Activated naive CD8-positive, alpha-beta T cell treated with anti-CD3 and anti-CD28 coated beads, Interleukin-2, amount 50 U/mL, for 16 hours (primary cell): ENCODE results near the gene GMCL2.

Source experiments
- DNase-seq: peaks from one replicate; pipeline ENCODE4 v3.0.0-alpha.2; 2020; ENCODE audit warnings: low read depth, low spot score

The GMCL2 gene

GRCh38 chr5:178143901-178144300 lies 43.3 kb downstream of the GMCL2 start:
- no peak for DNase-seq

DNA sequence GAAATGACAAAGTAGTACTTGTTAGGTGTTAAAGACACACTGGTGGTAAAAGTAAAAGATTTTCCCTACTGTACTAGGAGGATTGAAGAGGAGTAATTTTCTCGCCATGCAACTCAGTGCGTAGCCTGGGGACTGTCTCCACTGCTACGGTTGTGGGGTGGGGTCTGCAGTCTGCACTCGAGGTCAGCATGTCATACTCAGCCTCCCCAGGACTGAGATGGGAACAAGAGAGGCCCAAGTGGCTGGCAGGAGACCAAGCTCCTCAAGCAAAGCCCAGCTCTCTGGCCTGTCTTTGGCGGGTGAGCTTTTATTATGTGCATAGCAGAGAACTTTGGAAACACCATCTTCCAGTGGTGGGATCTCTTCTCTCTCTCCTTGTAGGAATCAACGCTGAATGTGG lies 43.9 kb downstream of the GMCL2 start:
- no peak for DNase-seq

DNA sequence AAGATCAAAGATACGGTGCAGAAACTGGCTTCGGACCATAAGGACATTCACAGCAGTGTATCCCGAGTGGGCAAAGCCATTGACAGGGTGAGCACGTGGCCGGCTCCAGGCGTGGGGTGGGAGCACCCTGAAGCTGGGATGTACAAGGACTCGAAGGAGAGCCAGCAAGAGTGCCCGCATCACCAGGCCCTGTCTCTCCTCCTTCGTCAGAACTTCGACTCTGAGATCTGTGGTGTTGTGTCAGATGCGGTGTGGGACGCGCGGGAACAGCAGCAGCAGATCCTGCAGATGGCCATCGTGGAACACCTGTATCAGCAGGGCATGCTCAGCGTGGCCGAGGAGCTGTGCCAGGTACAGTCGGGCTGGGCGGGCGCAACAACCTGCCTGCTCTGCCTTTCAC lies 44.5 kb downstream of the GMCL2 start:
- DNase-seq: no peak

DNA sequence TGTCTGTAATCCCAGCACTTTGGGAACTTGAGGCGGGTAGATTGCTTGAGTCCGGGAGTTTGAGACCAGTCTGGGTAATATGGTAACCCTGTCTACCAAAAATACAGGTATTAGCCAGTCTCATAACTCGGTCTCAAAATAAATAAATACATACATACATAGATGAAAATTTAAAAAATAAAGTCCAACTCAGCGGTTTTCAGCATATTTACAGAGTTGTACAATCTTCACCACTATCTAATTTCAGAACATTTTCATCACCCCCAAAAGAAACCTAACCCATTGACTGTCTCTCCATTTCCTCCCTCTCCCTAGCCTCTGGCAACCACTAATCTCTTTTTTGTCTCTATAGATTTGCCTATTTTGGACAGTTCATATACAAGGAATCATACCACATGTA lies 45.6 kb downstream of the GMCL2 start:
- DNase-seq: no peak

- DNase-seq: no peak
Observed at GRCh38 chr5:178137991-178138390, 49.2 kb downstream of the GMCL2 start.

DNA sequence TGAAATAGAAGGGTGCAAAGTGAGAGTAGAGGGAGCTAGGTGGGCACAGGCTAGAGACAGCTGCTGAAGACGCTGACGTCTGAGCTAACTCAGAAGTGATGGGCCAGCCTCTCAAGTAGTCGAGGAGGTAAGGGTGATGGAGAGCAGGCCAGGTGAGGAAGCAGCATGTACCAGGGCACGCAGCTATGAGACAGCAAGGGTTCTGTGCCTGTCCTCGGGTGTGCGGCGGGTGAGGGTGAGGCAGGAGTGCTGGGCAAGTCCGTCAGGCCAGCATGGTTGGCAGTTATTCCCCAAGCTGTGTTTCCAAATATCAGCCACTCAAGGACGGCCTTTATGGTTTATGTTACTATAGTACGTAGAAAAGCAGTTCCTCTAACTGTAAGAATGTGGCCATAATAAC lies 50.2 kb downstream of the GMCL2 start:
- DNase-seq: no peak
